ENCODE measurements around the gene NNMT. TPM values are rescaled to one million over a fixed set of nuclear protein-coding genes. Genes with fewer than 3 reads are reported as not detected.

Gene NNMT
- total RNA-seq, 6 donors from 2014 or later: 93.4 to 383 (median 208) TPM

DNA sequence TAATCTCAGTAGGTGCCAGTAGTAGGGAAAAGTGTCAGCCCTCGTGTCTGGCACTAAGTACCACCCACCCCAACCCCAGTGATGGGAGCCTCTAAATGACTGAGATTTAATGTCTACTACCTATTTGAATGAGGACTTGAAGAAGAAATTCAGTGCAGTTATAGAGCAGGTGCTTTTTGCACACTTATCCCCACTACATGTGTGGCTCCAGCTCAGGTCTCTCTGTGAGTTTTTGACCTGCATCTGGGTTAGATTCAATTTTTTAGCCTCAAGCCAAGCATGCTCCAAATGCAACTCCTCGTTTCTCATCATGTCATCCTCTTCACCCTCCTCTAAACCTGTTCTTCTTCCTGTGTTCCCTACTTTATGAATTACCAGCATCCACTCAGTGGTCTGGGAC, 24.9 kb upstream of the NNMT start:
- ATAC-seq (ENCODE audit: low FRiP score in 2 of 2): no peak
- WGBS, 2 donors: 65 to 74% methylated on average over 2 of the region's 2 CpGs
- H3K36me3 ChIP-seq: peaks cover 0 to 4% (median 1%) of the 10 kb centered on the region in 4 donors

DNA sequence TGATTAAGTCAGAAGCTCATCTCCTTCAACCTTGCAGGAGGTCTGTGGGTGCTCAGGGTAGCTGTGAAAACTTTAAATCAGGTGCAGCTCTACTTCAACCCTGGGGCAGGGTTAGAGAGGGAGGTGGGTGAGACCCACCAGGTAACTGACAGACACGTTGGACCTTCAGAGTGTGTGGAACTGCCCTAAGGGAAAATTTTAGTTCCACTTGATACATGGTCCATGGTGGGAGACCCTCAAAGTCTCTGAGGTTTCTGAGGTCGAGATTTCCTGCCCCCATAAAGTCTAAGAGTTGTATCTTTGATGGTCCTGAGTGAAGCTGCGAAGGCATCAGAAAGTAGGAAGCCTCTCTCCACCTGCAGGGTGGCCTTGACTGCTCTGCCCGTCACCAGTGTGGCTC, 23.9 kb upstream of the NNMT start:
- DNase-seq: no peak
- TF ChIP-seq POLR2AphosphoS5 (IDR thresholded peaks at IDR 0.05) (no peak), CTCF (IDR thresholded peaks at IDR 0.05) (no peak), POLR2A (IDR thresholded peaks at IDR 0.05) (no peak), EP300 (IDR thresholded peaks at IDR 0.05) (no peak)
- WGBS, 2 donors: 66 to 75% methylated on average over 3 to 4 of the region's 4 CpGs

More for the DNA sequence above, 24.9 kb upstream of the NNMT start:
- Histone ChIP-seq H3K4me3 (no peak overlapping the region), H3K4me1 (no peaks in the 10 kb centered on the region), H3K27ac (no peak overlapping the region), H3K9me3 (no peaks in the 10 kb centered on the region), H3K27me3 (no peaks in the 10 kb centered on the region)
- no peak for DNase-seq
- TF ChIP-seq POLR2AphosphoS5 (IDR thresholded peaks at IDR 0.05) (no peak), EP300 (IDR thresholded peaks at IDR 0.05) (no peak), CTCF (IDR thresholded peaks at IDR 0.05) (no peak), POLR2A (IDR thresholded peaks at IDR 0.05) (no peak)

GRCh38 chr11:114273071-114273470, 23.1 kb upstream of the NNMT start:
- Histone ChIP-seq H3K4me1 (no peaks in the 10 kb centered on the region), H3K9me3 (no peaks in the 10 kb centered on the region), H3K27ac (no peak overlapping the region), H3K4me3 (no peak overlapping the region), H3K27me3 (no peaks in the 10 kb centered on the region), H3K36me3 (peaks cover 0 to 4% (median 1%) of the 10 kb centered on the region in 4 donors)
- no peak for TF ChIP-seq POLR2A (IDR thresholded peaks at IDR 0.05)
- TF ChIP-seq CTCF (IDR thresholded peaks at IDR 0.05): no peak
- no peak for TF ChIP-seq EP300 (IDR thresholded peaks at IDR 0.05)
- TF ChIP-seq POLR2AphosphoS5 (IDR thresholded peaks at IDR 0.05): no peak
- ATAC-seq (ENCODE audit: low FRiP score in 2 of 2): no peak
- DNase-seq: no peak
- 88 to 94% methylated on average over 3 of the region's 3 CpGs for WGBS, 2 donors

More for the DNA sequence above, 23.9 kb upstream of the NNMT start:
- no peak for ATAC-seq (ENCODE audit: low FRiP score in 2 of 2)
- peaks cover 0 to 4% (median 1%) of the 10 kb centered on the region in 4 donors for H3K36me3 ChIP-seq
- H3K9me3 ChIP-seq: no peaks in the 10 kb centered on the region
- H3K4me3 ChIP-seq: no peak overlapping the region
- H3K27ac ChIP-seq: no peak overlapping the region
- H3K4me1 ChIP-seq: no peaks in the 10 kb centered on the region
- no peaks in the 10 kb centered on the region for H3K27me3 ChIP-seq

DNA sequence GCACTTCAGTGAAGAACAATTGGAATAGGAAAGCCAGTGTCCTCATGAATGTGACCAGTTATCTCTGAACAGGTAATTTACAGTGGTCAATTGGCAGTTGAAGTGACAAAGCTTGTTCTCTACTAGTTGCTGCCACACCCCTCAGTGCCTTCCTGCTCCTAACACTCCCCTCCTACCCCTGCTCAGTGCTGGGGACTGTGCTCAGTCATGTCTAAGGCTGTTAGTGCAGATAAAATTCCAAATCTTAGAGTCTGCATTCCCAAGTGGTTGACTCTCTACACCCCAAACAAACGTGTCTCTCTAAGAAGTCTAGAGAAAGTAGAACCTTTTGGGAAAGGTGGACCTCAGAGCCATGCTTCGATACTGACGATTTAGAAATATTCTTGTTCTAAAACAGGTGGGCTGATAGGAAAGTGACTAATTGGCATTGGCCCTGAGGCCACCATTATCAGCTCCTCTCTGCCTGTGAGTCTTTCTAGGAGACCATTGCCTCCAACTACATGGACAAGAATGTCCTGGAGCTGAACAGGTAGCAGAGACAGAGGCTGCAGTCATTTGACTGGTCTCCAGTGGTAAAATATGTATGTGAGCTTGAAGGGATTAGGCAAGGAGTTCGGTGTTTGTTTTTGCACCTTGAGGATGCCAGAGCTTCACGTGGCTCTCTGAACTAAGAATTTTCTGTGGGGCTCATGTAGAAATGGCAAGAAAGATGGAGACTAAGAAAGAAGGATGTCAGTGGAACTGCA, 22.1 kb upstream of the NNMT start:
- DNase-seq (no peak), ATAC-seq (ENCODE audit: low FRiP score in 2 of 2) (no peak)
- H3K4me1 ChIP-seq: no peaks in the 10 kb centered on the region
- no peak overlapping the region for H3K27ac ChIP-seq
- no peak overlapping the region for H3K4me3 ChIP-seq
- no peaks in the 10 kb centered on the region for H3K27me3 ChIP-seq
- WGBS, 2 donors: 76 to 80% methylated on average over 4 to 5 of the region's 5 CpGs
- TF ChIP-seq POLR2A (IDR thresholded peaks at IDR 0.05): no peak
- TF ChIP-seq EP300 (IDR thresholded peaks at IDR 0.05): no peak
- no peak for TF ChIP-seq POLR2AphosphoS5 (IDR thresholded peaks at IDR 0.05)
- no peak for TF ChIP-seq CTCF (IDR thresholded peaks at IDR 0.05)
- no peaks in the 10 kb centered on the region for H3K9me3 ChIP-seq
- H3K36me3 ChIP-seq: peaks cover 0 to 4% (median 1%) of the 10 kb centered on the region in 4 donors

GRCh38 chr11:114274637-114275036, 21.6 kb upstream of the NNMT start:
- ATAC-seq (ENCODE audit: low FRiP score in 2 of 2): no peak
- Histone ChIP-seq H3K27ac (no peak overlapping the region), H3K4me1 (peaks cover 0 to 3% (median under 1%) of the 10 kb centered on the region in 4 donors), H3K36me3 (peaks cover 0 to 4% (median 1%) of the 10 kb centered on the region in 4 donors), H3K27me3 (no peaks in the 10 kb centered on the region), H3K4me3 (no peak overlapping the region), H3K9me3 (no peaks in the 10 kb centered on the region)
- 72 to 78% methylated on average over 3 of the region's 3 CpGs for WGBS, 2 donors
- TF ChIP-seq POLR2AphosphoS5 (IDR thresholded peaks at IDR 0.05) (no peak), EP300 (IDR thresholded peaks at IDR 0.05) (no peak), POLR2A (IDR thresholded peaks at IDR 0.05) (no peak), CTCF (IDR thresholded peaks at IDR 0.05) (no peak)
- DNase-seq: no peak
